ENCODE results near the gene TMEM123. TPM values are rescaled to one million over a fixed set of nuclear protein-coding genes. Genes with fewer than 3 reads are reported as not detected.
"Not testable (repeated sequence)": the region's sequence is repeated elsewhere in the genome, so short reads cannot be mapped to it uniquely, and the experiment has no call there.

Gene TMEM123
- total RNA-seq, 2 experiments from 2014 or later = 489 to 694 TPM

GRCh38 chr11:102456381-102456780, 3.8 kb upstream of the TMEM123 start:
- POLR2A ChIA-PET = interaction anchor here (0.6 kb wide), 1 partner anchor 140 kb away, joined by 3 read pairs; no protein-coding TSS in a partner anchor
- DNase-seq = no peak
- peaks cover 71% of the 10 kb centered on the region for H3K4me1 Mint-ChIP-seq
- H3K27me3 Mint-ChIP-seq = no peaks in the 10 kb centered on the region
- H3K27ac Mint-ChIP-seq = no peak overlapping the region
- H3K9me3 Mint-ChIP-seq = peaks cover 3% of the 10 kb centered on the region
- H3K4me3 Mint-ChIP-seq = no peak overlapping the region
- CTCF ChIA-PET = interaction anchor here (1.0 to 3.3 kb wide), 2 partner anchors 10 to 16 kb away, joined by 5 to 14 read pairs; no protein-coding TSS in a partner anchor
- peaks cover 24% of the 10 kb centered on the region for H3K36me3 Mint-ChIP-seq (ENCODE audit: low read depth)

- Mint-ChIP-seq H3K4me1 (peaks cover 76% of the 10 kb centered on the region), H3K36me3 (ENCODE audit: low read depth) (peaks cover 39% of the 10 kb centered on the region)
- POLR2A ChIA-PET = no interaction called here
These were observed 1.4 kb upstream of the TMEM123 start for GRCh38 chr11:102453921-102454320.

GRCh38 chr11:102453302-102453695, 734 bp upstream of the TMEM123 start:
- peak overlapping the region; percentile 94 for H3K27ac Mint-ChIP-seq
- POLR2A ChIA-PET = no interaction called here
- H3K36me3 Mint-ChIP-seq (ENCODE audit: low read depth) = peaks cover 45% of the 10 kb centered on the region
- DNase-seq = no peak
- no peaks in the 10 kb centered on the region for H3K27me3 Mint-ChIP-seq
- peak overlapping the region; percentile 99 for H3K4me3 Mint-ChIP-seq
- H3K4me1 Mint-ChIP-seq = peaks cover 76% of the 10 kb centered on the region
- CTCF ChIA-PET = no interaction called here
- H3K9me3 Mint-ChIP-seq = peaks cover 3% of the 10 kb centered on the region

More at GRCh38 chr11:102453921-102454320, 1.4 kb upstream of the TMEM123 start:
- Mint-ChIP-seq H3K4me3 (peak overlapping the region; percentile 99), H3K27me3 (no peaks in the 10 kb centered on the region), H3K27ac (peak overlapping the region; percentile 94), H3K9me3 (peaks cover 3% of the 10 kb centered on the region)
- DNase-seq = no peak
- CTCF ChIA-PET = no interaction called here

DNA sequence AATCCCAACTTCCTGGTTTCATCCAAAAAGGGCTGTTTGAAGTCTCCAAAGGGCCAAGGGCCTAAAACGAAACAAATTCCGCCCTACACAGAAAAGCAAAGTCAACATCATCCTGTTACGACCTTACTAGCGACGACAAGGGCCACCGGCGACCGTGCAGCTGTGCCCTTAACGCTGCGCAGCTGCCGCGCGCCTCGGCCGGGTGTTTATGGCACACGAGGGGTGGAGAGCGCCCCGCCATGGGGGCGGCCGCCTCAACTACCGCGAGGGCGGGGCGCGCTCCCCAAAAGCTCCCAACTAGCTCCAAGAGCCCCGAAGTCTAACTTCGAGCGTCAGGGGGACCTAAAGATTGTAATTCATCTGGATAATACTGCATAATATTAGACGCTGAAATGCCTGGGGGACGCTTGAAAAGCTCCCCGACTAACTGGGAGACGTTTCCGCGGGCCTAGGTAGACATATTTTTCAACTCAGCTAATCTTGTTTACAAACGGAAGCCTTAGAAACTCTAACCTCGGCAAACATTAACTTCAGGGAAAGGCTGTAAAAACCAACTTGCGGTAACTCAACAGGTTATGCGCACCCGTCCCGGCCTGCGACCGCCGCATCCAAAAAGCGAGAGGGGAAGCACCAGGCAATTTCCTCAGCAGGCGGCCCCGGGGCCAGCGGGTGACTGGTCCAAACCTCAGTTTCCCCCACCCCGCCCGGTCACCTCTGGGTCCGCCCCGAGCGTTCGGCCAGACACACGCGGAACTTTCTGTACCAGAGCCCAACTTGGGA, 694 bp downstream of the TMEM123 start:
- CTCF ChIA-PET = interaction anchor here (0.9 to 2.2 kb wide), 3 partner anchors 12 to 58 kb away, joined by 3 to 9 read pairs (median 3); no protein-coding TSS in a partner anchor
- Mint-ChIP-seq H3K27ac (peak overlapping the region; percentile 97), H3K27me3 (no peaks in the 10 kb centered on the region), H3K36me3 (ENCODE audit: low read depth) (peaks cover 59% of the 10 kb centered on the region), H3K4me3 (peak overlapping the region; percentile 99), H3K4me1 (peaks cover 77% of the 10 kb centered on the region), H3K9me3 (peaks cover 3% of the 10 kb centered on the region)
- peak; percentile 85 for DNase-seq
- POLR2A ChIA-PET = interaction anchor here (0.5 to 0.6 kb wide), 3 partner anchors 30 to 138 kb away, joined by 3 read pairs; no protein-coding TSS in a partner anchor

- Mint-ChIP-seq H3K27me3 (no peaks in the 10 kb centered on the region), H3K9me3 (peaks cover 3% of the 10 kb centered on the region), H3K4me1 (peaks cover 78% of the 10 kb centered on the region), H3K36me3 (ENCODE audit: low read depth) (peaks cover 66% of the 10 kb centered on the region), H3K27ac (peak overlapping the region; percentile 97), H3K4me3 (peak overlapping the region; percentile 99)
- ChIA-PET POLR2A (interaction anchor here (0.6 kb wide), 2 partner anchors 42 to 138 kb away, joined by 3 read pairs; no protein-coding TSS in a partner anchor), CTCF (interaction anchor here (0.9 to 2.2 kb wide), 2 partner anchors 11 to 24 kb away, joined by 3 to 9 read pairs; no protein-coding TSS in a partner anchor)
- DNase-seq = no peak
These were observed 1.4 kb downstream of the TMEM123 start for GRCh38 chr11:102451041-102451680.

DNA sequence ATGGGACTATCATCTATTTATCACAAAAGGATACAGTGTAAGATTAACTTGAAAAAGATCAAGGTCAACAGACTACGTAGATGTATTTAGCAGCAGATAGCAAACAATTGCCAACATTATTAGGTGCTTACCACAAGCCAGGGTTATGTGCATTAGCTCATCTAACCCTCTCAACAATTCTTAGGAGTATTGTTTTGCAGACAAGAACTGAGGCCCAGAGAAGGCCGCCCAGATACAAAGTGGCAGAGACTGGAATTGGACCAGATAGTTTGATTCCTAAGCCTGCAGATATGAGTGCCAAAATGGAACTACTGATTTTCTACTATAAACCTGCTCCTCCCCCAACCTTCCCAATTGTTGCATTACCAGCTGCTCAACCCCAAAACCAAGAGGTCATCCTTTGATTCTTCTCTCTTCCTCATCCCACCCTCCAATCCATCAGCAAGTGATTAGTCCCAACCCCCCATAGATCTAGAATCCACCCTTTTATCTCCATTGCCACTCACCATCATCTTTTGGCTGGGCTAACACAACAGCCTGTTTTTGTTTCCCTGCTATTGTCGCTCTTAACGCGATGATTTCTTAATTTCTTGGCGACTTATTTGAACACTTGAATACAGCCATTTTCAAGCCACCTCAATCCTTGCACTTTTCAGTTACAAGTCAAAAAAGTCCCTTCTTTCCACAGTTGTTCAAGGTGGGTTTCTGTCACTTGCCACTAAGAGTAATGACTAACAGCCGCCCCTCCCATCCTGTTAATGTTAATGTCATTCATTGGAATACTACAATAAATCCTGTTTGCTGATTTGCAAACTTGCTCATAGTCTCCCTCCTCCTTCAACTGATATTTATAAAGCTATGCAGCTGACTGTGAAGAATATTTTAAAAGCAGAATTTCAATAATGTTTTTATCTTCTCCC, 2.7 kb downstream of the TMEM123 start:
- DNase-seq = no peak
- Mint-ChIP-seq H3K9me3 (peaks cover 2% of the 10 kb centered on the region), H3K27me3 (no peaks in the 10 kb centered on the region), H3K27ac (peak overlapping the region; percentile 97), H3K4me3 (peak overlapping the region; percentile 99), H3K36me3 (ENCODE audit: low read depth) (peaks cover 70% of the 10 kb centered on the region), H3K4me1 (peaks cover 76% of the 10 kb centered on the region)
- ChIA-PET CTCF (interaction anchor here (1.0 to 2.2 kb wide), 2 partner anchors 10 to 37 kb away, joined by 3 to 9 read pairs; no protein-coding TSS in a partner anchor), POLR2A (no interaction called here)

GRCh38 chr11:102448869-102449224, 3.7 kb downstream of the TMEM123 start:
- peak overlapping the region; percentile 99 for H3K4me3 Mint-ChIP-seq
- no peak for DNase-seq
- H3K36me3 Mint-ChIP-seq (ENCODE audit: low read depth) = peaks cover 76% of the 10 kb centered on the region
- peak overlapping the region; percentile 65 for H3K27ac Mint-ChIP-seq
- CTCF ChIA-PET = no interaction called here
- H3K9me3 Mint-ChIP-seq = peaks cover 5% of the 10 kb centered on the region
- H3K4me1 Mint-ChIP-seq = peaks cover 72% of the 10 kb centered on the region
- POLR2A ChIA-PET = no interaction called here
- H3K27me3 Mint-ChIP-seq = no peaks in the 10 kb centered on the region

DNA sequence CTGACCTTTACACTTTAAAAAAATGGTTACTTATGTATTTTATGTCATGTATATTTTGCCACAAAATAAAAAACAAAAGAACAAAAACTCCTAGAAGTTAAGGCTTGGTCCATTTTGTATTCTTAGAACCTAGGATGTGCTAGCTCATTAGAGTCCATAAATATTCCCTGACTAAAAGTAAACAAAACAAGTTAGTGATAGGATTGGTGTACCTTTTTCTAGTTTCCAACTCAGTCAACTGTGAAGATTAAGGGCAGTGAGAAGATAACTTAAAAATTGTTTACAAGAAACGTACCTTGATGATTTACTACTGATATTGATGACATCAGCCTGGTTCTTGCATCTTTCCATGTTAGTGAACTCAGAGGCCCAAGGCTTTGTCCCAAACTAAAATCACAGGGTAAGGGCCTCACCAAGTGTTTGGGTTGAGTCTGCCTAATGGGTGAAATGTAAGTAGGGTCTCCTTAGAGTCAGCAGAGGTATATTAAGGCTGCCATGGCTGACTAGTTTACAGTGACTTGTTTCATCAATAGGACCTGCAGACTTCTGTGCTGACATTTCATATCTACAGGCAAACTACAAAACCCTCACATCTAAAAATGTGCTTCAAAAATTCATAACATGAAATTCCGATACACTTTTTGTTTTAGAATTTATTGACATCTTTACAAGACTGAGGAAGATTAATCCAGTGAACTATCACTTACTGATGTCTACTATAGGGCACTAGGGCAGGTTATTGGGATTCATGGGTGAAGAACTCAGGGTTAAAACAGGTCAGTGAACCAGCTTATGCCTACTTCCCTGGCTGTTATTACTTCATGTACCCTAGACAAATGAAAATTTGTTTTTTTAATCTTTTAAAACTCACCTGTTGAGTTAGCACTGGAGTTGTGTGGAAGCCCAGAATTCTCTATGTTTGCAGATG, 4.4 kb downstream of the TMEM123 start:
- Mint-ChIP-seq H3K27me3 (no peaks in the 10 kb centered on the region), H3K27ac (peak overlapping the region; percentile 88), H3K9me3 (peaks cover 5% of the 10 kb centered on the region), H3K4me1 (peaks cover 72% of the 10 kb centered on the region), H3K4me3 (peak overlapping the region; percentile 99), H3K36me3 (ENCODE audit: low read depth) (peaks cover 83% of the 10 kb centered on the region)
- ChIA-PET CTCF (no interaction called here), POLR2A (interaction anchor here (0.6 kb wide), 1 partner anchor 12 kb away, joined by 3 read pairs; no protein-coding TSS in a partner anchor)
- no peak for DNase-seq

DNA sequence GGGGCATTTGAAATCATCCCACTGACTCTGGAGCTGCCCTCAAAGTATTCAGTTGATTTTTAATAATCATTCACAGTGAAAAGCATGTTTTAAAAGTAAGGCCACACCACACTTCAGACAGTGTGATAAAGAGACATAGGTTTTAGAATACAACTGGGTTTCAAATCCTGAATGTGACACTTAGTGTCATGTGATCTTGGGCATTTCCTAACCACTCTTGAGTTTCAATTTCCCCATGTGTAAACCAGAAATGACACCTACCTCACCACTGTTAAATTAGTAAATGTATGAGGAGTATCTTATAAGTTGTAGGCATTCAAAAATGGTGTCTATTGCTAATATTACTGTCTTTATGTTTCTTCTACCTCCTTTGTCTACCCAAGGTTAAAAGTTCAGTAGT, 5.4 kb downstream of the TMEM123 start:
- peaks cover 93% of the 10 kb centered on the region for H3K36me3 Mint-ChIP-seq (ENCODE audit: low read depth)
- CTCF ChIA-PET = no interaction called here
- POLR2A ChIA-PET = no interaction called here
- H3K4me3 Mint-ChIP-seq = peak overlapping the region; percentile 55
- peak overlapping the region; percentile 88 for H3K27ac Mint-ChIP-seq
- peaks cover 77% of the 10 kb centered on the region for H3K4me1 Mint-ChIP-seq
- H3K9me3 Mint-ChIP-seq = peaks cover 5% of the 10 kb centered on the region
- no peak for DNase-seq
- H3K27me3 Mint-ChIP-seq = no peaks in the 10 kb centered on the region

- peak overlapping the region; percentile 88 for H3K27ac Mint-ChIP-seq
- peaks cover 94% of the 10 kb centered on the region for H3K36me3 Mint-ChIP-seq (ENCODE audit: low read depth)
- peaks cover 83% of the 10 kb centered on the region for H3K4me1 Mint-ChIP-seq
- peaks cover 5% of the 10 kb centered on the region for H3K9me3 Mint-ChIP-seq
- POLR2A ChIA-PET = no interaction called here
- H3K4me3 Mint-ChIP-seq = no peak overlapping the region
- DNase-seq = no peak
- CTCF ChIA-PET = no interaction called here
- no peaks in the 10 kb centered on the region for H3K27me3 Mint-ChIP-seq
These were observed 6.0 kb downstream of the TMEM123 start for GRCh38 chr11:102446606-102447005.

DNA sequence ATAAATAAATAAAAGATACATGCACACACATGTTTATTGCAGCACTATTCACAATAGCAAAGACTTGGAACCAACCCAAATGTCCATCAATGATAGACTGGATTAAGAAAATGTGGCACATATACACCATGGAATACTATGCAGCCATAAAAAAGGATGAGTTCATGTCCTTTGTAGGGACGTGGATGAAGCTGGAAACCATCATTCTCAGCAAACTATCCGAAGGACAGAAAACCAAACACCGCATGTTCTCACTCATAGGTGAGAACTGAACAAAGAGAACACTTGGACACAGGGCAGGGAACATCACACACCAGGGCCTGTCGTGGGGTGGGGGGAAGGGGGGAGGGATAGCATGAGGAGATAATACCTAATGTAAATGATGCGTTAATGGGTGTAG, 7.9 kb downstream of the TMEM123 start:
- H3K27me3 Mint-ChIP-seq, H3K9me3 Mint-ChIP-seq, H3K4me3 Mint-ChIP-seq, CTCF ChIA-PET, POLR2A ChIA-PET, H3K27ac Mint-ChIP-seq, DNase-seq: not testable (repeated sequence)
- H3K36me3 Mint-ChIP-seq (ENCODE audit: low read depth) = peaks cover 93% of the 10 kb centered on the region
- peaks cover 92% of the 10 kb centered on the region for H3K4me1 Mint-ChIP-seq

DNA sequence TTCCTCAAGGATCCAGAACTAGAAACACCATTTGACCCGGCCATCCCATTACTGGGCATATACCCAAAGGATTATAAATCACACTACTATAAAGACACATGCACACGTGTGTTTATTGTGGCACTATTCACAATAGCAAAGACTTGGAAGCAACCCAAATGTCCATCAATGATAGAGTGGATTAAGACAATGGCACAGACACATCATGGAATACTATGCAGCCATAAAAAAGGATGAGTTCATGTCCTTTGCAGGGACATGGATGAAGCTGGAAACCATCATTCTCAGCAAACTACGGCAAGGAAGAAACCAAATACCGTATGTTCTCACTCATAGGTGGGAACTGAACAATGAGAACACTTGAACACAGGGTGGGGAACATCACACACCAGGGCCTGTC, 8.4 kb downstream of the TMEM123 start:
- H3K27ac Mint-ChIP-seq, POLR2A ChIA-PET, DNase-seq, H3K4me3 Mint-ChIP-seq, CTCF ChIA-PET, H3K27me3 Mint-ChIP-seq, H3K9me3 Mint-ChIP-seq: not testable (repeated sequence)
- Mint-ChIP-seq H3K36me3 (ENCODE audit: low read depth) (peaks cover 95% of the 10 kb centered on the region), H3K4me1 (peaks cover 92% of the 10 kb centered on the region)

Data from activated CD4-positive, alpha-beta T cell treated with anti-CD3 and anti-CD28 coated beads, Interleukin-2, amount 10 ng/mL, durations not matched to agents 7 days and 5 days (primary cell).